GM18907 (cell line): ENCODE results near the gene CDH5.
"Not testable (repeated sequence)": the region's sequence is repeated elsewhere in the genome, so short reads cannot be mapped to it uniquely, and the experiment has no call there.

ENCODE experiments used
- ATAC-seq: cut with Tn5 transposase; IDR thresholded peaks from one replicate; pipeline ENCODE4 v1.9.1; 2021; ENCODE audit warnings: mild to moderate bottlenecking, moderate library complexity; ENCODE audit not compliant: unreplicated experiment

CDH5 gene

GRCh38 chr16:66434619-66435430, 68.3 kb downstream of the CDH5 start:
- ATAC-seq = no peak

GRCh38 chr16:66435896-66436295, 69.4 kb downstream of the CDH5 start:
- no peak for ATAC-seq

- no peak for ATAC-seq
Measured at GRCh38 chr16:66437391-66437945, 71.0 kb downstream of the CDH5 start.

- ATAC-seq = no peak
Measured at GRCh38 chr16:66438536-66438935, 72.0 kb downstream of the CDH5 start.

- no peak for ATAC-seq
Measured at GRCh38 chr16:66439051-66439730, 72.7 kb downstream of the CDH5 start.

- no peak for ATAC-seq
Measured at GRCh38 chr16:66440271-66440802, 73.8 kb downstream of the CDH5 start.

- ATAC-seq = no peak
Measured at GRCh38 chr16:66440970-66441369, 74.5 kb downstream of the CDH5 start.

GRCh38 chr16:66441586-66442375, 75.3 kb downstream of the CDH5 start:
- no peak for ATAC-seq

- no peak for ATAC-seq
Measured at GRCh38 chr16:66442502-66443268, 76.2 kb downstream of the CDH5 start.

GRCh38 chr16:66443269-66443652, 76.8 kb downstream of the CDH5 start:
- no peak for ATAC-seq

- ATAC-seq = no peak
Measured at GRCh38 chr16:66444049-66444481, 77.6 kb downstream of the CDH5 start.

GRCh38 chr16:66446737-66447136, 80.2 kb downstream of the CDH5 start:
- no peak for ATAC-seq

GRCh38 chr16:66447491-66447890, 81.0 kb downstream of the CDH5 start:
- ATAC-seq = no peak

GRCh38 chr16:66451548-66451947, 85.1 kb downstream of the CDH5 start:
- ATAC-seq = no peak

- not testable (repeated sequence) for ATAC-seq
Measured at GRCh38 chr16:66453230-66453629, 86.7 kb downstream of the CDH5 start.
